NK-92 (cell line): ENCODE measurements around the gene MLANA.

Experiments used
- DNase-seq: peaks from one replicate; lab custom pipeline; 2025; ENCODE audit not compliant: unreplicated experiment; lab: John Stamatoyannopoulos, UW

Gene MLANA

GRCh38 chr9:5890641-5891040, at the start of gene MLANA:
MLANA (plus strand) TSS chr9:5890889; CDS start chr9:5892475, 1,586 bp downstream.
- DNase-seq, result no peak

DNA sequence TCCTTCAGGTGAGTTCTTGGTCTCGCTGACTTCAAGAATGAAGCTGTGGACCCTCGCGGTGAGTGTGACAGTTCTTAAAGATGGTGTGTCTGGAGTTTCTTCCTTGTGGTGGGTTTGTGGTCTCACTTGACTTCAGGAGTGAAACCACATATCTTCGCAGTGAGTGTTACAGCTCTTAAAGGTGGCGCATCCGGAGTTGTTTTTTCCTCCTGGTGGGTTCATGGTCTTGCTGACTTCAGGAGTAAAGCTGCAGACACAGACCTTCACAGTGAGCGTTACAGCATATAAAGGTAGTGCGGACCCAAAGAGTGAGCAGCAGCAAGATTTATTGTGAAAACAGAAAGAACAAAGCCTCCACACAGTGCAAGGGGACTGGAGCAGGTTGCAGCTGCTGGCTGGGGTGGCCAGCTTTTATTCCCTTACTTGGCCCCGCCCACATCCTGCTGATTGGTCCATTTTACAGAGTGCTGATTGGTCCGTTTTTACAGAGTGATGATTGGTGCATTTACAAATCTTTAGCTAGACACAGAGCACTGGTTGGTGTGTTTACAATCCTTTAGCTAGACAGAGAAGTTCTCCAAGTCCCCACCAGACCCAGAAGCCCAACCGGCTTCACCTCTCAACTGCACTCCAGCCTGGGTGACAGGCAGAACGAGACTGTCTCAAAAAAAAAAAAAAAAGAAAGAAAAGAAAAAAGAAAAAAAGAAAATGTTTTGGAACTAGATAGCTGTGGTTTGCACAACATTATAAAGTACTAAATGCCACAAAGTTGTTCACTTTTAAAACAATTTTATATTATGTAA, 48.7 kb upstream of the MLANA start:
- DNase-seq, result no peak

DNA sequence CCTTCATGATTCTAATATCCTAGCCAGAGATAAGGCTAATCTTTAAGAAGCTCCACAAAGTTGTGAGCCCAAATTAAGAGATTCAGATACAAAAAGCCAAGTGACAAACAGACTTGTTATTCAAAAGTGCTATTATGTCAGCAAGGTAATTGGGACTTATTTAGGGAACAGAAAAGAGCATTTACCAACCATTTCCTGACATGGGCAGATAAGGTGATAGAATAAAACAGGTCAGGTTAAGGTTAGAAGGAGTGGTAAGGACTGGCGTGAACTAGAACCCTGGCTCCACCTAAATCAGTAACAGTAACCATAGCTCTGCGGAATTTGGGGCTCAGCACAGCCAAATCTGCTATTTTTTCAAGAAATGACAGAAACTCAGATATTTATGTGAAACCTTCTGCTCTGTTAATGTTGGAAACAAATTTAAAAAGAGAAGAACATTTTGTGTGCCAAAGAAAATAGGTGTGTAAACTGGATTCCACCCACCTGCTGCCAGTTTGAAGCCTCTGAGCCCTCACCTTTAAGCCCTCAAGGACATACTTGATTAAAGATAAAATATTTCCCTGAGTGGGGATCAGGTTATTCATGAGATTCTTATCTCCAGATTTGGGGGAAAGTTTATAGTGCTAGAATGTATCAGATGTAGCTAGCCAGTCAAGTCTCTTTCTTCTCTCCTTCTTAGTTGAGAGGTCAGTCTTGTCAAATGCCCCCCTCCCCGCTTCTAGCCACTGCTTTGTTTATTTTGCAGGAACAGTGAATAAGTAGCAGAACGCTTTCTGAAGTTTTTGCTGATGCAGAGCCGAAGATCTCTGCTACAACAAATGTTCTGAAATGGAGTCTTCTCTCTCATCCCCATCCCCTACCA, 47.5 kb upstream of the MLANA start:
- DNase-seq, result no peak

DNA sequence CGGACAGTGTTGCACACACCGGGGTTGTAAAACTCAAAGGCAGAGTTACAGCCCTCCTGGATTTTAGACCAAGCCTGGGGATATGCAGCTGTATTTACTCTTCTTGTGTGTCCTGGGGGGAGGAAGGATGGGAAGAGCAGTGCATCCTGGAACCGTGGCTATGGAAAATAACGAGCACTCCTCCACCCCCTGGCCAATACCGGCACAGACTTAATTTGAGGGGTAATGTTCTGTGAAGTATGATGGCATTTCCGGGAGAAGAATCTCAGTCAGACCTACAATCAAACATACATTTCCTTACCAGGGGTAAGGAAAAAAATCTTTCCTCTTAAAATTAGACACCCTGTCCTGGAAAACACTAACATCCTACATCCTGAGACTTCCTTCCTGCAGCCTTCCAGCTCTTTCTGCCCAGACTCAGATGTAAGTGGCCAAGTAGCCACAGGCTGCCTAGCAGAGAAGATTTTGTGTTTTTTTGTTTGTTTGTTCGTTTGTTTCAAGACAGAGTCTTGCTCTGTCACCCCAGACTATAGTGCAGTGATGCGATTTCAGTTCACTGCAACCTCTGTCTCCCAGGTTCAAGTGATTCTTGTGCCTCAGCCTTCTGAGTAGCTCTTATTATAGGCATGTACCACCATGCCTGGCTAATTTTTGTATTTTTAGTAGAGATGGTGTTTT, 46.8 kb upstream of the MLANA start:
- no peak for DNase-seq

DNA sequence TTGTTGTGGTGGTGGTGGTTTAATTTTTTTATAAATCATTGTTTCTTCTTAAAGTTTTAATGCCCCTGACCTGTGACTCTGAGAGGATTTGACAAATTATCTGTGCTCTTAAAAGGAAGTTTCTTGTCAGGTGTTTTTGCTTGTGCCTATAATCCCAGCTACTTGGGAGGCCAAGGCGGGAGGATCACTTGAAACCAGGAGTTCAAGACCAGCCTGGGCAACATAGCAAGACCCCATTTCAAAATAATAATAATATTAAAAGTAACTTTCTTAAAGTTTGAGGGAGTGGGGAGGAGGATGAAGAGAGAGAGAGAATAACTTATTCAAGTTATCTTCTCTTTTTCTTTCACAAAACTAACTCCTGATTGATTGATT, 45.5 kb upstream of the MLANA start:
- DNase-seq, result no peak

DNA sequence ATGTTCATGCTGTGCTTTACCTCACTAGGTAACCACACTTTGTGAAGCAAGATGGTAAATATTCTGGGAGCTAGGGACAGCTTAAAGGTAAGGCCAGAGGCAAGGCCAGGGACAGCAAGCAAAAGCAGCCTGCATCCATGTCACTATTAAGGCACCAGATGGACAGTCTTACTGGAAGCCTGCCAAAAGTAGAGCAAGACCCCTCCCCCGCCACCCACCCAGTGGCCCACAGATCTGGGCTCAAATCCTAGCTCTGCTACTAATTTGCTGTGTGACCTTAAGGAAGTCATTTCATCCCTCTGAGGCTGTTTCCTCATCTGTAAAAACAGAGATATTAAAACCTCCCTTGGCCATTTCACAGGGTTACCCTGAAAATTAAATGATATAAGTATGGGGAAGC, 44.6 kb upstream of the MLANA start:
- no peak for DNase-seq

GRCh38 chr9:5846501-5846921, 44.2 kb upstream of the MLANA start:
- DNase-seq, result no peak

DNA sequence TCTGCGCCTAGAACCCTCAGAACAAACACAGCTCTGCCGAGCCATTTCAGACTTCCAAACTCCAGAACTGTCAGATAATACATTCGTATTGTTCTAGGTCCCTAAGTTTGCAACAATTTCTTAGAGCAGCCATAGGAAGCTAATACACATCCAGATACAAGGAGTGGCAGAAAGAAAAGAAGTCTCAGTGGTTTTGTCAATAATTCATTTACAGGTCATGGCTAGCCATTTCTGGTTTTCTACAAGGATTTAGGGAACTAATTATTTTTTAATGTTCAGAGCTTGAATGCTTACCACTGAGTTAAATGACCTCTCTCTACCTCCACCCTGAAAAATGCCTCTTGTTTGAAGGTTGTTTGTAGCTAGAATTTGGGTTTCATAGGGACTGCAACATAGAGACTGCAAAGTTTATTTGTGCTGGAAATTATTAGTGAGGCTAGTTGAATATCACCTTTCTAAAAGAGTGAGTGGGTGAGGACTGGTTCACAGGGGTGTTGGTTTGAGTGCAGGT, 42.3 kb upstream of the MLANA start:
- no peak for DNase-seq

DNA sequence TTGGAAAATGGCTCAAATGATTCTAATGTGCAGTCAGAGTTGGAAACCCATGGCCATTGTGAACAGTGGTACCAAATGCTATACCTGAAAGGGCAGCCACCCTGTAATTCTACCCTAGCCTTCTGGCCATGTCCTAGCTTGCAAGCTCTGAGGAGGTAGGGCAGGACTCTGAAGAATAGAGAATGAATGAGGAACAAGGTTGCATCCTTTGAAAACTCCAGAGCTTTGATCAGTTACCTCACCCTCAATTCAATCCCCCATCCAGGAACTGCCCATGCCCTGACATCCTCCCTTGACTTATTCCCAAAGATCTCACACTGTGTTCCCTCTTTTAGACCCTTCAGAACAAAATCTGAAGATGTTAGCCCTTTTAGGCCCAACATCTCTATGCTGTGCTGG, 40.0 kb upstream of the MLANA start:
- DNase-seq, result no peak

GRCh38 chr9:5851445-5851844, 39.2 kb upstream of the MLANA start:
- no peak for DNase-seq

- DNase-seq, result no peak
These were observed 37.7 kb upstream of the MLANA start for GRCh38 chr9:5852987-5853386.

DNA sequence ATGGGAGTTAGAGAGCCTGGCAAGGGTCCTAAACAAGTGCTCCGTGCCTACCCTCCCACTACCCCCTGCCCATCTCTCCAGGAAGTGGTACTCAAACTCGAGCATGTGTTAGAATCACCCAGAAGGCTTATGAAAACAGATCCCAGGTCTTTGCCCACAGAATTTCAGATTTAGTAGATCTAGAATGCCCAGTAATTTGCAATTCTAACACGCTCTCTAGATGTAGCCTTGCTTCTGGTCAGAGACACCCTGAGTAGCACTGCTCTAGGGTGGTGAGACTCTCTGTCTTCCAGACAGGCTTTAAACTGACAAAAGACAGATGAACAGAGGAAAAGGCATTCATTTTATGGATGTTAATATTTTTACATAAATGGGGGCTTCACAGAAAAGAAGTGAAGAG, 37.1 kb upstream of the MLANA start:
- no peak for DNase-seq

- no peak for DNase-seq
These were observed 36.5 kb upstream of the MLANA start for GRCh38 chr9:5854063-5854790.

DNA sequence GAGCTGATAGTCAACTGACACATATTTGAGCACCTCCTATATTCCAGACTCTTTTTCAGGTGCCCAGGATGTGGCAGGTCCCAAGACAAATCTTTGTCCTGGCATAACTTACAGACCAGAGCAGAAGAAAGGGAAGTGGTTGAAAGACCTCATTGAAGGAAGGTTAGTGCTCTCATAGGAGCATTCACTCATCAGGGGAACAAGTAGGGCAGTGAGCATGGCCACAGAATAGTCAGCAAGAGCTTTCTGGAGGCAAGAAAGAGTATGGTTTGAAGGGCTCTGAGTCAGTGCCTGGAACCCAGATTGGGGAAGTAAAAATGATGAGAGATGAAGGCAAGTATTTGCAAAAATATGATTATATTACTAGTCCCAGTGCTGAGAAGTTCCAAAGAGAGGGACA, 32.8 kb upstream of the MLANA start:
- DNase-seq, result no peak

DNA sequence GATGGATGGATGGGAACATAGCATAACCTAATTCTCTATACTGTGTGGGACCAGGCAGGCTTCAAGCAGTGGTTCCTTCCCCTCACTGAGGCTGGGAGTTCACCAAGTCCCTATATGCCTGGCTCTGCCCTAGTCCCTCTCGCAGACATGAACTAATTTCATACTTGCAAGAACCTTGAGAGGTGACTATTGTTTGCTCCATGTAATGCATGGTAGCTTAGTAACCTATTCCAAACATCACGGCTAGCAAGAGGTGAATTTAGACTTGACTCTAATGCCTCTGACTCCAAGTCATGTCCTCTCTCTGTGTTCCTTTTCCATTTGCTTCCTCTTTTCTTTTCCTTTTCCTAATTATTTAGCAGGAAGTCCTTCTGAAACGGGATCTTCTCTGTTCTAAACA, 31.9 kb upstream of the MLANA start:
- DNase-seq, result no peak

DNA sequence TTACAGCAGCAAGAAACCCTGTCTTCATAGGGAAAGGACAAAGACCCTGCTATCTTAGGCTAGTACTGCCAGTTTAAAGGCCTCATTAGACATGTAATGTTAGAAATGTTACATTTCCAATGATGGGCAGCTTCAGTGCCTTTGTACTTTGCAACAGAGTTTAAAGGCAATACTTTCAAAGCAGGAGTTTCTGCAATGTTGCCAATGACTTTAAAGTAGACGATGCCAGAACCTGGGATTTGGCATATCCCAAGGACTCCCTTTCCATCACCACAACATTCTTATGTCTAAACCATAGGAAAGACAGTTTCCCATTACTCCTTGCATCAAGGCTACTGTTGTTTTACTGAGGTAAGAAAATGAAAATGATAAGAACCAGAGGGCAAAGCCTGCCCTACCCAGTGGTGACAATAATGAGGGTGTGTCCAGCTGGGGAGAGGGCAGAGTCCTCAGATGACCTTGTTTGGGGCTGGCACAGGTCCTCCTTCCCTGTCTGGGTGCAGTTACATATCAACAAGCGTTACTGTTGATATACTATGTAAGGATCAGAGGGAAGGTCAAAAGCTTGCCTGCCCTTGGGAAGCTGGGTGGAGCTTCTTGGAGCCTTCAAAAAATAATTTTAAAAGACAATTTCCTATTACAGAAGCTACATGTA, 27.5 kb upstream of the MLANA start:
- DNase-seq, result no peak

- DNase-seq, result no peak
These were observed 26.2 kb upstream of the MLANA start for GRCh38 chr9:5864446-5864845.

DNA sequence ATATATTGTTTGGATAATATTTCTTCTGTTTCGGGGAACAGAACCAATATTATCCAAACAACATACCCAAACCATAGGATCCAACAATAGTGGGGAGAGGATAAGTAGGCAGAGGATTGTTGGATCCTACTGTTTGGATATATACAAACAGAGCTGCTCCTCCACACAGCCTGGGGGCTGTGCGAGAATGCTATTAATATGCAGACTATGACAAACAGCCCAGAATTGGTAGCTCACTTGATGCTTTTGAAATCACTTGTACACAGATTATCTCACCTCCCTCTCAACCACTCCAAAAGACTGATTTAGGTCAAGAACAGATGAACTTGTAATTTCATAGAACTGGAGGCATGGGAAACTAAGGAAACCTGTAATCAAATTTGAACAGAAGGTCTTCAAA, 24.4 kb upstream of the MLANA start:
- no peak for DNase-seq

DNA sequence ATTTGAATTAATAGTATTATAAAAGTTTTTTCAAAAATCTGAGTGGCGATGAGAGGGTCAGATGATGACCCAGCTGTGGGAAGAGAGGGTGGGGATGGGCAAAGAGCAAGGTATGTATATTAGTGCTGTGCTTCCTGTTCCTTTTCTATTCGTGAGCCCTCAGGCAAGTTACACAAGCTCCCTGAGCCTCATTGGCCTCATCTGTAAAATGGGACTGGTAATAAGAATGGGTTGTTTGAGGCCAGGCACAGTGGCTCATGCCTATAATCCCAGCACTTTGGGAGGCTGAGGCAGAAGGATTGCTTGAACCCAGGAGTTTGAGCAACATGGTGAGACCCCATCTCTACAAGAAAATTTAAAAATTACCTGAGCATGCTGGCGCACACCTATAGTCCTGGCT, 24.0 kb upstream of the MLANA start:
- no peak for DNase-seq

DNA sequence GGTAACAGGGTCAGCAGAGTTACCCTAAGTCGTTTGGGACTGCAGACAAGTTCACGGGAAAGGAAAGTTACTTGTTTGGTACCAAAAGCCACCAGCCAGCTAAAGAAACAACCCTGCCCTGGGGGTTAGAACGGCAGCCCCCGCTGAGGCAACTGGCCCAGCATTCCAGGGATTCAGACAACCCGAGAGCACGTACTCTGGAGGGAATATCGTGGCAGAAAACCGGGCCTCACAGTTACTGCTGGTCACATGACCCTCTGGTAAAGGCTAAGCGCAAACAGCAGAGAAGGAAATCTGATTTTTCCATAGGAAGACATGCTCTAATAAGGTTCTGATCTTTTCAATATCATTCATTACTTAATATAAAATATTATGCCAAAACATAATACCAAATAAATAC, 22.5 kb upstream of the MLANA start:
- DNase-seq, result no peak
